ENCODE data around the gene SVOPL.

SVOPL gene

GRCh38 chr7:138607216-138608126, 93.7 kb downstream of the SVOPL start:
- no peak for DNase-seq (ENCODE audit: low read depth, low spot score)

GRCh38 chr7:138606236-138606635, 94.9 kb downstream of the SVOPL start:
- DNase-seq (ENCODE audit: low read depth, low spot score) = no peak

- no peak for DNase-seq (ENCODE audit: low read depth, low spot score)
Measured at GRCh38 chr7:138603549-138604318, 97.4 kb downstream of the SVOPL start.

DNA sequence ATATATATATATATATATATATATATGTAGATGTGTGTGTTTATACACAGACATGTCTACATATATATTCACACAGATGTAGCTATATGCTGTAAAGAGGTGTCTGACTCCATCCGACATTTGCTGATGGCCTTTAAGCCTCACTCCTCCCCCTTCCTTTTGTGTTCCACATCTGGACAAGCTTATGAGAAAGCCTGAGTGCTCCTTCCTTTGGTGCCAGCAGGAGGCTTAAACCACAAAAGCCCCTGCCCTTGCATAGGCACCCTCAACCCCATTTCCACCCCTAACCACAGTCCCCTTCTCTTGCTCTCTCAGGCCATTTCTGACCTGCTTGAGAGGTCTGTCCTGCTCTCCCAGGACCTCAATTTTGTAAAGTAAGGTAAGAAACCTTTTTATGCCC, 98.7 kb downstream of the SVOPL start:
- no peak for DNase-seq (ENCODE audit: low read depth, low spot score)

- DNase-seq (ENCODE audit: low read depth, low spot score) = no peak
Measured at GRCh38 chr7:138595454-138595853, 105.7 kb downstream of the SVOPL start.

DNA sequence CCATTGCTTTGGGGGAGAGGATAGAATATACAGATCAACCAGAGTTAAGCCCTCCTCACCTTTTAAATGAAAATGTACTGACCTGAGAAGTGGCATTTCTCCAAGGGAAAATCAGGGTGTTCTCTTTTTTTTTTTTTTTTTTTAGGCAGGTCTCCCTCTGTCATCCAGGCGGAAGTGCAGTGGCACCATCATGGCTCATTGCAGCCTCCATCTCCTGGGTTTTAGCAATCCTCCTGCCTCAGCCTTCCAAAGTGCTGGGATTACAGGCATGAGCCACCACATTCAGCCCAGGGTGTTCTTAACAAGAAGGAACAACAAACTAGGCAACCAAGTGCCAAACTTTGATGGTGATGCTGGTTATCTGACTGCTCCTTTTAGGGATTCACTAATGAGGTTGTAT, 111.0 kb downstream of the SVOPL start:
- DNase-seq (ENCODE audit: low read depth, low spot score) = no peak

DNA sequence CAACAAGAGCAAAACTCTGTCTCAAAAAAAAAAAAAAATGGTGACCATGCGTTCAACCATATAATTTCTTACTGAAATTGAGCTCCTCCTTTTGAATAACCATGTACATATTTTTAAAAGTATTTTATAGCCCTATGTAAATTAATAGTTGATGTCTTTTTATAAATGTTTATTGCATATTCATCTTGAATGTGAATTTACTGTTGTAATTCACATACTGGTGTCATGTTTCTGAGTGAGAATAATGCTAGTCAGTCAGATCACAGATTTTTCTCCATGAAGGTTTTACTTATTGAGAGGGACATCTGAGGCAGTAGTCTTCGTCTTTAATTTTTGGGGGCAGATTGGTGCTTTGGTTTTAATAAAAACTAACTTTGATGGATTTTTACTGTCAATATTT, 112.2 kb downstream of the SVOPL start:
- DNase-seq (ENCODE audit: low read depth, low spot score) = no peak

DNA sequence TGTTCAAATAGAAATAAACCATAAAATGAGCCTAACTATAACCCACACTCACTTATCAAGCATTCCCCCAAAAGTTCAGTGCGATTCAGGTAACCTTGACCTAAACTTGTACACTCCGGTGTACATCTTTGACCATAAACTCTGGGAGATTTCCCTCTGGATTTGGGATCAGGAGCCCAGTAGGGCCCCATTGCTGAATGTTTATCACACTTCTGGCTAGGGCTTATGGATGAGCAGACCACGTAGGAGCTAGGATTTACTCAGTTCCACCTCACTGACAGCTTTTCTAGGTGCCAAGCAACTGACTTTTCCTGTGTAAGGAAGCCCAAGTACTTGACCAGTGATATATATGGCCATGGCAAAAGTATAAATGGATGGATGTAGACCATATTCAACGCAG, 113.7 kb downstream of the SVOPL start:
- DNase-seq (ENCODE audit: low read depth, low spot score) = no peak

- no peak for DNase-seq (ENCODE audit: low read depth, low spot score)
Measured at GRCh38 chr7:138585283-138585993, 115.7 kb downstream of the SVOPL start.

- no peak for DNase-seq (ENCODE audit: low read depth, low spot score)
Measured at GRCh38 chr7:138584696-138585095, 116.5 kb downstream of the SVOPL start.

- DNase-seq (ENCODE audit: low read depth, low spot score) = no peak
Measured at GRCh38 chr7:138584283-138584682, 116.9 kb downstream of the SVOPL start.

DNA sequence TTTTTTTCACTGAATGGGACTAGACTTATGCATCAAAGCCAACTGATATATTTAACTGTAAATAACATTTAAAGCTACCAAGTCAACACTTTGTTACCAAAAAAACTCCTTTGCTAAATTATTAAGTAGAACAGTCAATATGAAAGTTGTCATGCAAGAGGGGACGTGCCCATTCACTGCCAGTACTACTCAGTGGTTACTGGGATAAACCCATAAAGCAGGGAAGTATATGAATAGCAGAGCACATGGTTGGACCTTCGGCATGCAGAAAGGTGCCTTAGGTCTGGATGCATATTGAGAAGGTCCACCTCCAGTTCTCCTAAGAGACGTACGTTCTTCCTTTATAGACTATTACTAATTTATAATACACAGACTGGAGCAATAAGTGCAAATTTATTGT, 120.1 kb downstream of the SVOPL start:
- DNase-seq (ENCODE audit: low read depth, low spot score) = no peak

- DNase-seq (ENCODE audit: low read depth, low spot score) = no peak
Measured at GRCh38 chr7:138579671-138580070, 121.5 kb downstream of the SVOPL start.

DNA sequence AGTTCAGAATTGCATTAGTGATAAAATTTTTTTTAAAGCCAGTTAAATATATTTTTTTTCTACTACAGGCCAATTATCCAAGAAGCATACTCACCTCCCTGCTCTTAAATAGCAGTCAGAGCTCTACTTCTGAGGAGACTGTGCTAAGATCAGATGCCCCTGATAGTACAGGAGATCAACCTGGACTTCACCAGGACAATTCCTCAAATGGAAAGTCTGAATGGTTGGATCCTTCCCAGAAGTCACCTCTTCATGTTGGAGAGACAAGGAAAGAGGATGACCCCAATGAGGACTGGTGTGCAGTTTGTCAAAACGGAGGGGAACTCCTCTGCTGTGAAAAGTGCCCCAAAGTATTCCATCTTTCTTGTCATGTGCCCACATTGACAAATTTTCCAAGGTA, 122.0 kb downstream of the SVOPL start:
- no peak for DNase-seq (ENCODE audit: low read depth, low spot score)

DNA sequence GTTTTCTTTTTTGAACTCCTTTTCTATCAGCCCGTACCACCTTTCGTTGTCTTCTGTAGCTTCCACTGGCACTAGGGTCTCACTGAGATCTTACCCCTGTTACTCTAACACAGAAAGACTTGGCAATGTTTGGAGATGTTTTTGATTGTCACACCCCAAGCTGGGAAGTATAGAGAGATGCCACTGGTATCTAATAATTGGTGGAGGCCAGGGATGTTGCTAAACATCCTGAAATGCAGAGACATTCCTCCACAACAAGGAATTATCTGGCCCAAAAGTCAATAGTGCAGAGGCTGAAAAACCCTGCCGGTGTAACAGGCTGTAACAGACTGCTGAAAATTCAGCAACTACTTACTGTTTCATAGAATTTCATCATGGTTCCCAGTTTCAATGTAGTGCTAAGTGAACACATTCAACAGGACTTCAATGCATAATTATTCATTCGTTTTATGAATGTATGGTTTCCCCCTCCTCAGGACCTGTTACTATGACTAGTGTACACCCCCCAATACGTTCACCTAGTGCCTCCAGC, 125.2 kb downstream of the SVOPL start:
- no peak for DNase-seq (ENCODE audit: low read depth, low spot score)

DNA sequence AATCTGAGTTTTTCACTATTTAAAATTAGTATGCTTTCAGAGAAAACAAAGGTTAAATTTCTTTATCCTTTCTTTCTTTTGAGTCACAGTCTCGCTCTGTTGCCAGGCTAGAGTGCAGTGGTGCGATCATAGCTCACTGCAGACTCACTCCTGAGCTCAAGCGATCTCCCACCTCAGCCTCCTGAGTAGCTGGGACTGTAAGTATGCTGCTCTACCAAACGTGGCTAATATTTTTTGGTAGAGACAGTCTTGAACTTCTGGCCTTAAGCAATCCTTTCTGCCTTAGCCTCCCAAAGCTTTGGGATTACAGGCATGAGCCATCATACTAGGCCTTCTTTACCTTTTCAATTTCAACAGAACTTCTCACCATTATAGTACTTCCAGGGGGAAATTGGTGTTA, 127.4 kb downstream of the SVOPL start:
- no peak for DNase-seq (ENCODE audit: low read depth, low spot score)

- DNase-seq (ENCODE audit: low read depth, low spot score) = no peak
Measured at GRCh38 chr7:138570715-138571114, 130.4 kb downstream of the SVOPL start.

DNA sequence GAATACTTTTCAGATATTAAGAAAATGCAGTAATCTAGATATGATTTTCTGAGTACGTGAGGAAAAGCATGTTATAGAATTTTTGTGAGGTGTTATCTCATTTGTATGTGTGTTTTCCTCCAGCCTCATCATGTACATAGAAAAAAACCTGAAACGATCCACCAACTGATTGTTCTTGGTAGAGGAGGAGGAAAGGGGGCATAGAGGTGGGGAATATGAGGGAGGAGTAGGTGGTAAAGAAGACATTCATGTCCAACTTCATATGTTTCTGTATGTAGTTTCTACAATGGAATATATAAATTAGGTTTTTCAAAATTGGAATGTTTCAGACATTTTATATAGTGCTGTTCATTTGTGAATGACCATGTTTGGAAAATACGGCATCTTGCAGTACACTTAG, 131.7 kb downstream of the SVOPL start:
- DNase-seq (ENCODE audit: low read depth, low spot score) = no peak

GRCh38 chr7:138568655-138569054, 132.5 kb downstream of the SVOPL start:
- no peak for DNase-seq (ENCODE audit: low read depth, low spot score)

GRCh38 chr7:138565451-138566114, 135.6 kb downstream of the SVOPL start:
- no peak for DNase-seq (ENCODE audit: low read depth, low spot score)

DNA sequence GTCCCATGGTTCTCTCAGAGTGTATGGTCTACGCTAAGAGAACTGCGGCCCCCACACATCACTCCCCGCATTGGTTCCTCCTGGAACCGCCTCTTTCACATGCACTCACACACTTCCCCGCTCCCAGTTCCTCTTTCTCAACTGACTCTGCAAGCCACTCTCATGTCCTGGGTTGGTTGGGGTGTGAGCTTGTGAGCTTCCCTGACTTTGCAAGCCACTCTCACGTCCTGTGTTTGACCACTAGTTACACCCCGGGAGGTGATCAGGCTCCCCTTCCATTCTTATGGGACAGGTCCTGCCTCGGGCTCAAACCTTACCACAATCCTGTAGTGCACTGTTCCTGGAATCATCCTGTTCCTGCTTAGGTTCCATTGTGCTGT, 136.1 kb downstream of the SVOPL start:
- DNase-seq (ENCODE audit: low read depth, low spot score) = no peak

GRCh38 chr7:138564365-138564764, 136.8 kb downstream of the SVOPL start:
- no peak for DNase-seq (ENCODE audit: low read depth, low spot score)
